Left lung (tissue), 10 donors: ENCODE results near the gene ARHGEF16. TPM values are rescaled to one million over a fixed set of nuclear protein-coding genes. Genes with fewer than 3 reads are reported as not detected.

Experiments
- ATAC-seq: fragments of 200-7000 bp; cut with Tn5 transposase; one replicate; pipeline ENCODE4 v1.9.1; 2020; ENCODE audit warnings: moderate library complexity
- DNase-seq, 4 donors: peaks; one replicate each; pipeline ENCODE4 v3.0.0-alpha.2; 2013 to 2020
- H3K27ac ChIP-seq, 2 donors: fragments of 200-600 bp; sonication (generic) in 1 of 2; one replicate each; pipeline versions ENCODE4 v1.5.0 to v1.8.0; 2020 to 2021
- H3K27me3 ChIP-seq, 2 donors: fragments of 200-600 bp; sonication (generic) in 1 of 2; one replicate each; pipeline versions ENCODE4 v1.5.0 to v1.8.0; 2020 to 2021
- H3K36me3 ChIP-seq, 2 donors: fragments of 200-600 bp; sonication (generic) in 1 of 2; one replicate each; pipeline versions ENCODE4 v1.5.0 to v1.8.0; 2020 to 2021
- H3K4me1 ChIP-seq, 2 donors: fragments of 200-600 bp; one replicate each; pipeline ENCODE4 v1.8.0; 2021
- H3K4me3 ChIP-seq, 2 donors: fragments of 200-600 bp; sonication (generic) in 1 of 2; one replicate each; pipeline versions ENCODE4 v1.5.0 to v1.8.0; 2020 to 2021; ENCODE audit warnings: mild to moderate bottlenecking in 1 of 2
- H3K9me3 ChIP-seq, 2 donors: fragments of 200-600 bp; sonication (generic) in 1 of 2; one replicate each; pipeline versions ENCODE4 v1.5.0 to v1.8.0; 2020 to 2021
- CTCF ChIP-seq, 2 donors: fragments of 200-600 bp; sonication (generic) in 1 of 2; IDR thresholded peaks; one replicate each; pipeline versions ENCODE4 v1.5.0 to v1.8.0; 2021; ENCODE audit warnings: antibody characterized with exemption in 2 of 2
- intact Hi-C, 2 donors: fragments of 100-400 bp; cut with DNase I; formaldehyde crosslinking; loops; one replicate each; pipeline versions ENCODE4 v1.11.2 to v1.14.2; 2022
- polyA plus RNA-seq, 6 donors: library from polyadenylated mRNA; unstranded; fragments of 120-200 nt; gene quantifications; one replicate each; pipeline ENCODE4 v1.2.1, GENCODE V29; 2013; ENCODE audit not compliant: insufficient read length in 6 of 6
- total RNA-seq, 2 donors: library from RNA; stranded (reverse); fragmentation: NEBNext Ultra II Directional; extraction: Animal tissue kit (Norgen Biotek cat#: 25700); gene quantifications; one replicate each; pipeline ENCODE4 v1.2.1, GENCODE V29; 2021
- donor health status: DM: no; HTN: yes; CAD: no.
- donor health status: DM: no; HTN: no; CAD: no.

The ARHGEF16 gene
- total and polyA plus RNA-seq, 8 donors = 8.3 to 11.8 (median 9.7) TPM

- no peaks in the 10 kb centered on the region for H3K27me3 ChIP-seq
- no peaks in the 10 kb centered on the region for H3K4me1 ChIP-seq
- H3K27ac ChIP-seq = no peak overlapping the region
- ATAC-seq (no peak), DNase-seq (no peak)
- H3K36me3 ChIP-seq = peaks cover 0 to 8% of the 10 kb centered on the region in 2 donors
- no peak for TF ChIP-seq CTCF (IDR thresholded peaks at IDR 0.05)
- intact Hi-C loops = no loop called here
- H3K9me3 ChIP-seq = no peaks in the 10 kb centered on the region
- no peak overlapping the region for H3K4me3 ChIP-seq
Observed at GRCh38 chr1:3516481-3516869, 62.0 kb downstream of the ARHGEF16 start.

GRCh38 chr1:3516911-3517675 is 62.6 kb downstream of the ARHGEF16 start:
- H3K36me3 ChIP-seq = peaks cover 0 to 8% of the 10 kb centered on the region in 2 donors
- no peaks in the 10 kb centered on the region for H3K4me1 ChIP-seq
- H3K27ac ChIP-seq = no peak overlapping the region
- H3K9me3 ChIP-seq = no peaks in the 10 kb centered on the region
- intact Hi-C loops = no loop called here
- no peak for DNase-seq
- H3K4me3 ChIP-seq = no peak overlapping the region
- no peak for TF ChIP-seq CTCF (IDR thresholded peaks at IDR 0.05)
- no peaks in the 10 kb centered on the region for H3K27me3 ChIP-seq
- no peak for ATAC-seq

GRCh38 chr1:3518256-3518655 is 63.8 kb downstream of the ARHGEF16 start:
- H3K4me3 ChIP-seq = no peak overlapping the region
- TF ChIP-seq CTCF (IDR thresholded peaks at IDR 0.05) = peak; percentile 44 to 67
- H3K27me3 ChIP-seq = no peaks in the 10 kb centered on the region
- no peaks in the 10 kb centered on the region for H3K9me3 ChIP-seq
- intact Hi-C loops = no loop called here
- ATAC-seq (no peak), DNase-seq (no peak)
- H3K4me1 ChIP-seq = no peaks in the 10 kb centered on the region
- H3K36me3 ChIP-seq = peaks cover 0 to 8% of the 10 kb centered on the region in 2 donors
- H3K27ac ChIP-seq = no peak overlapping the region

- intact Hi-C loops = no loop called here
- H3K9me3 ChIP-seq = no peaks in the 10 kb centered on the region
- H3K4me1 ChIP-seq = no peaks in the 10 kb centered on the region
- H3K4me3 ChIP-seq = no peak overlapping the region
- no peak for TF ChIP-seq CTCF (IDR thresholded peaks at IDR 0.05)
- ATAC-seq (no peak), DNase-seq (no peak)
- no peak overlapping the region for H3K27ac ChIP-seq
- H3K27me3 ChIP-seq = no peaks in the 10 kb centered on the region
- H3K36me3 ChIP-seq = peaks cover 0 to 10% of the 10 kb centered on the region in 2 donors
Observed at GRCh38 chr1:3518756-3519155, 64.3 kb downstream of the ARHGEF16 start.

GRCh38 chr1:3519301-3519885 is 64.9 kb downstream of the ARHGEF16 start:
- no peak overlapping the region for H3K27ac ChIP-seq
- H3K4me3 ChIP-seq = no peak overlapping the region
- no peaks in the 10 kb centered on the region for H3K27me3 ChIP-seq
- intact Hi-C loops = no loop called here
- no peak for TF ChIP-seq CTCF (IDR thresholded peaks at IDR 0.05)
- DNase-seq (no peak), ATAC-seq (no peak)
- H3K36me3 ChIP-seq = peaks cover 0 to 12% of the 10 kb centered on the region in 2 donors
- H3K9me3 ChIP-seq = no peaks in the 10 kb centered on the region
- H3K4me1 ChIP-seq = no peaks in the 10 kb centered on the region
